ENCODE results near the gene MAGEF1. TPM values are rescaled to one million over a fixed set of nuclear protein-coding genes. Genes with fewer than 3 reads are reported as not detected.

Gene MAGEF1, protein sequence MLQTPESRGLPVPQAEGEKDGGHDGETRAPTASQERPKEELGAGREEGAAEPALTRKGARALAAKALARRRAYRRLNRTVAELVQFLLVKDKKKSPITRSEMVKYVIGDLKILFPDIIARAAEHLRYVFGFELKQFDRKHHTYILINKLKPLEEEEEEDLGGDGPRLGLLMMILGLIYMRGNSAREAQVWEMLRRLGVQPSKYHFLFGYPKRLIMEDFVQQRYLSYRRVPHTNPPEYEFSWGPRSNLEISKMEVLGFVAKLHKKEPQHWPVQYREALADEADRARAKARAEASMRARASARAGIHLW
- total RNA-seq (10 to 100 TPM; 10.4 to 19.7 (median 14.1) TPM), polyA plus RNA-seq (10 to 100 TPM; 18.8 to 34.0 TPM)

- FAIRE-seq (no peak), DNase-seq (peak; percentile 84 to 92 (median 85)), ATAC-seq (peak; percentile 92 to 96 (median 94))
- Histone ChIP-seq H3K36me3 (no peaks in the 10 kb centered on the region), H3K4me1 (peaks cover 3 to 17% (median 7%) of the 10 kb centered on the region in 3 donors), H3K9me3 (no peaks in the 10 kb centered on the region), H3K27ac (peak within 1 kb of the TSS; percentile 87 to 92 (median 90)), H3K4me3 (peak within 1 kb of the TSS; percentile 68 to 80 (median 76)), H3K27me3 (no peaks in the 10 kb centered on the region)
- WGBS, 2 donors = 0 to 1% methylated on average over 45 to 67 of the region's 67 CpGs
- TF ChIP-seq, protein P1, sequence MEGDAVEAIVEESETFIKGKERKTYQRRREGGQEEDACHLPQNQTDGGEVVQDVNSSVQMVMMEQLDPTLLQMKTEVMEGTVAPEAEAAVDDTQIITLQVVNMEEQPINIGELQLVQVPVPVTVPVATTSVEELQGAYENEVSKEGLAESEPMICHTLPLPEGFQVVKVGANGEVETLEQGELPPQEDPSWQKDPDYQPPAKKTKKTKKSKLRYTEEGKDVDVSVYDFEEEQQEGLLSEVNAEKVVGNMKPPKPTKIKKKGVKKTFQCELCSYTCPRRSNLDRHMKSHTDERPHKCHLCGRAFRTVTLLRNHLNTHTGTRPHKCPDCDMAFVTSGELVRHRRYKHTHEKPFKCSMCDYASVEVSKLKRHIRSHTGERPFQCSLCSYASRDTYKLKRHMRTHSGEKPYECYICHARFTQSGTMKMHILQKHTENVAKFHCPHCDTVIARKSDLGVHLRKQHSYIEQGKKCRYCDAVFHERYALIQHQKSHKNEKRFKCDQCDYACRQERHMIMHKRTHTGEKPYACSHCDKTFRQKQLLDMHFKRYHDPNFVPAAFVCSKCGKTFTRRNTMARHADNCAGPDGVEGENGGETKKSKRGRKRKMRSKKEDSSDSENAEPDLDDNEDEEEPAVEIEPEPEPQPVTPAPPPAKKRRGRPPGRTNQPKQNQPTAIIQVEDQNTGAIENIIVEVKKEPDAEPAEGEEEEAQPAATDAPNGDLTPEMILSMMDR (IDR thresholded peaks at IDR 0.05) = no peak
- intact Hi-C loops (cut with DNase I) = no loop called here
Observed at GRCh38 chr3:184711493-184712247, at the start of gene MAGEF1. Gene MAGEF1, minus strand, starts transcription at chr3:184712064. Its CDS starts 243 bp downstream, at chr3:184711821.

DNA sequence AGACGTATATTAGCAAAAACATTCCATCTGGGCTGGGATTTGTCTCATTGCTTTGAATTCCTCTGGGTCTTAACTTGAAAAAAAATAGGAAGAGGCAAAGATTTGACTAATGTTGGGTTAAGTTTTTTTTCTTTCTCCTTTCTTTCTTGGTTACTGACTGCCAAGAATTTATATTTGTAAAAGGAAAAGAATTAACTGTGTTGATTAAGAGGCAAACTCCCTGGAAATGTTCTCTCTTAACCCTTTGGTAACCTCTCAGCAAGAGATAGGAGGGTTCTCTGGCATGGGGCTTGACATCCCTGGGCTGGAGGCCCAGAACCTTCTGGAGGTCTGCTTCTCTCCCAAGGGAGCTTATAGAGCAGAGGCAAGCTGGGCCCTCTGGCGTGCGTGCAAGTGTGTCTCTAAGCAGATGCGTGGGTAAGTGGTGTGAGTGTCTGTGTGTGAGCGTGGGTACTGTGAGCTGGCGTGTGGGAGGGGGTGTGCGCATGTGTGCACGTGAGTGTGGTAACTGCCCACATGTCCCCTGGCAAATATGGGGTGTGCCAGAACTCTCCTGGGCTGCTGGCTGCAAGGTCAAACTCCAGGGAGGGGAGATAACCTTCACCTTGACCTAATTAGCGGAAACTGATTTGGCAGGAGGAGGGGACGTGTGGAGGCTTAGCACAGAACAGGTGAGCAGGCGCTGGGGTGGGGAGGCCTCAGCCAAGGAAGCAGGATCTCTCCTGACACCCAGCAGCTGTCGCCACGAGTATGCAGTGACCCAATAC lies 49.4 kb upstream of the MAGEF1 start:
- DNase-seq (peak in 5 of 6 donors; percentile 64 to 85 (median 78)), FAIRE-seq (no peak), ATAC-seq (peak; percentile 59 to 85 (median 78))
- 10 to 11% methylated on average over 13 of the region's 13 CpGs for WGBS, 2 donors
- Histone ChIP-seq H3K4me3 (peak overlapping the region in 2 of 4 donors; percentile 0 to 19), H3K9me3 (no peaks in the 10 kb centered on the region), H3K36me3 (no peaks in the 10 kb centered on the region), H3K27ac (peak overlapping the region; percentile 37 to 73 (median 68)), H3K27me3 (no peaks in the 10 kb centered on the region), H3K4me1 (peaks cover 25 to 29% (median 26%) of the 10 kb centered on the region in 3 donors)
- TF ChIP-seq, protein P1 (IDR thresholded peaks at IDR 0.05) = no peak
- intact Hi-C loops (cut with DNase I) = no loop called here

GRCh38 chr3:184760337-184761074 lies 48.6 kb upstream of the MAGEF1 start:
- ATAC-seq (peak in 2 of 4 donors; percentile 0 to 9), DNase-seq (no peak), FAIRE-seq (no peak)
- Histone ChIP-seq H3K27me3 (no peaks in the 10 kb centered on the region), H3K27ac (peak overlapping the region in 3 of 4 donors; percentile 27 to 67 (median 28)), H3K36me3 (no peaks in the 10 kb centered on the region), H3K4me3 (no peak overlapping the region), H3K4me1 (peaks cover 30 to 34% (median 33%) of the 10 kb centered on the region in 3 donors), H3K9me3 (no peaks in the 10 kb centered on the region)
- intact Hi-C loops (cut with DNase I) = no loop called here
- TF ChIP-seq, protein P1 (IDR thresholded peaks at IDR 0.05) = no peak
- 62 to 63% methylated on average over 8 of the region's 8 CpGs for WGBS, 2 donors

- no peak overlapping the region for H3K4me3 ChIP-seq
- DNase-seq = no peak
- peak overlapping the region in 1 of 4 donors; percentile 27 for H3K27ac ChIP-seq
- H3K36me3 ChIP-seq = no peaks in the 10 kb centered on the region
- no peak for ATAC-seq
- FAIRE-seq = no peak
- H3K27me3 ChIP-seq = no peaks in the 10 kb centered on the region
- WGBS, 2 donors = 64 to 74% methylated on average over 14 of the region's 14 CpGs
- intact Hi-C loops (cut with DNase I) = no loop called here
- H3K4me1 ChIP-seq = peaks cover 35 to 40% (median 39%) of the 10 kb centered on the region in 3 donors
- TF ChIP-seq, protein P1 (IDR thresholded peaks at IDR 0.05) = no peak
- H3K9me3 ChIP-seq = no peaks in the 10 kb centered on the region
Observed at GRCh38 chr3:184759666-184760200, 47.9 kb upstream of the MAGEF1 start.

Data from pancreas (tissue), 10 donors.